Islet precursor cell (in vitro differentiated cells): ENCODE data around the gene MIB2.
A peak's percentile ranks its signal among the peaks of the same experiment; 100 is the strongest.

Experiments used
- DNase-seq: peaks from one replicate; pipeline ENCODE4 v3.0.0-alpha.2; 2018

MIB2 gene

DNA sequence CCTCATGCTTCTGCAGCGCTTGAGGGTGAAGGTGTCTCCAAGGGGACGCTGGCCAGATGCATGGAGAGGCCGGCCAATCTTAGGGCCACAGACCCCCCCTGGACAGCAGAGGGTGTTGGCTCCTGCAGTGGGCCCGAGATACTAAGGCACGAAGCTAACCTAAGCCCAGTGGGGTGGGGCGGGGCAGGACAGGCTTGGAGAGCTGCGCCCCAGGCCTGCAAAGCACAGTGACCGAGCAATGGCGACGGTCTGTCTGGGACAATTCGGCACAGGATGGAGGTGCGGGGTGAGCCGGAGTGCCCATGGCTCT, 16.6 kb upstream of the MIB2 start:
- no peak for DNase-seq

DNA sequence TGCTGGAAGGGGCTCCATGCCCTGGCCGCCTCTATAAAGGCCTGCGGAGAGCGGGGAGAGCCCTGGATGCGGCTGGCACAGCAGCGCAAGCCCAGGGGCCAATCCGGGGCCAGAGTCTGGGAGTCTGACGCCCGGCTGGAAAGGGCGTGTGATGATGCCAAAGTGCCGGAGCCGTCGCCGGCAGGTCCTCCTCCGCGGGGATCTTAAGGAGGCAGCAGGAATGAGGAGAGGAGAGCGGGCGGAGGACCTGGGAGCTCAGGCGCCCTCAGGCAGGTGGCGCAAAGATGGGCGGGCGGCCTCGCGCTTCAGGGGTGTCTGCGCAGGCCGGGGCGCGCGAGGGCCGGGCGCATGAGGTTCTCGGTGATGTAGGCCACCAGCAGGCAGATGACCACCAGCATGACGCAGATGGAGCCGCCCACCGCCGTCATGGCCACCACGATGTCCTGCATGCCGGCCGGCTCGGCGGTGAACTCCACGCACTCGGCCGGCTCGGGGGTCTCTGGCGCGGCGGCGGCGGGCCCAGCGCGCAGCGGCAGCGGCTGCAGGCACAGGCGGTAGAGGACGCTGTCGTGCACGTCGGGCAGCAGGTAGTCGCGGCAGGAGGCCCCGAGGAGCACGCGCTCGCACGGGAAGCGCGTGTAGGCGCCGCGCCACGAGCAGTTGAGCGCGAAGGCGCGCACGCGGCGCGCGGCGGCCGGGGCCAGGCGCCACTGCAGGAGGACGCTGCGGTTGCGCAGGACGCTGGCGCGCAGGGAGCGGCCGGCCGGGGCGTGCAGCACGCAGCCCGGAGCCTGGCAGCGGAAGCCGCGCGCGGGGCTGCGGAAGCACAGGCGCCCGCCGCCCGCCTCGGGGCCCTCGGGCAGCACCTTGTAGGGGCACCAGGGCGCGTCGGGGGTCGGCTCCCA, 16.0 kb upstream of the MIB2 start:
- peak; percentile 58 for DNase-seq

DNA sequence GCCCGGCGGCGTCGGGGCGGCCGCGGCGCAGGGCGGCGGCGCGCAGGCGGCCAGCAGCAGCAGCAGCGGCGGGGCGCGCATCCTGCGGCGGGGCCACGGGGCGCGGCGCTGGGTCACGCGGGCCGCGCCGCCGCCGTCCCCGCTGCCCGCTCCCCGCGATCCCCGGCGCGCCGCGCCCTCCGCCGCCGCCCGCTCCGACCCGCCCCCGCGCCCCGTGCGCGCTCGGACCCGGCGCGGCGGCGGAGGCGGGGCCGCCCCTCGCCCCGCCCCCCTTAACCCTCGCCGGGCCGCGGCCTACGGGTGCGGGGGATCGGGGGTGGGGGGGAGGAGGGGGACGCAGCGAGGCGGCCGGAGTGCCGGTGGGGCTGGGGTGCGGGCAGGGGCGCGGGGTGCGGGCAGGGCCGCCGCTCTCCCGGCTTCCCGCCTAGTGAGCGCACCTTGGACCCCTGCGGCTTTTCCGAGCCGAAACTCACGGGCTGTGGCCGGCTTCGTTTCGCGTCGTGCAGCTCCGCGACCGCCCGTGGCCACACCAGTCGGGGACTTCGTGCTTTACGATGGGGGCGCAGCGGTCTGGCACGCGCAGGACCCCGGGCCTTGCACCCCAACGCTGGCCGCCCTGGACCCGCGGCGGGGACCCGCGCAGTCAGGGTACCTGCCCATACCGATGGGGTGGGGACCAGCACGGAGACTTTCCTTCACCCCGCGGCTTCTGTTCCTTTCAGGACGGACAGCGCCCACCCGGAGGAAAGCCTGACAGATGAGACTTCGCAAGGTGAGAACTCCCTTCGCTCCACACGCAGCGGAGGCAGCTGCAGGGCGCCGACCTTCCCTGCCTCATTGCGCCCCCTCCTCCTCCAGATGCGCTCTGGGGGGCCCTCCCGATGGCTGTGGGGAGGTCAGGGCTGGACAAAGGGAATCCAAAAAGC, 15.1 kb upstream of the MIB2 start, which contains the start of gene FNDC10:
TSS of gene FNDC10 (minus strand) at position 201 of the 926 bp plus-strand sequence. CDS start at position 81, 120 bp downstream.
- peak; percentile 61 for DNase-seq

DNA sequence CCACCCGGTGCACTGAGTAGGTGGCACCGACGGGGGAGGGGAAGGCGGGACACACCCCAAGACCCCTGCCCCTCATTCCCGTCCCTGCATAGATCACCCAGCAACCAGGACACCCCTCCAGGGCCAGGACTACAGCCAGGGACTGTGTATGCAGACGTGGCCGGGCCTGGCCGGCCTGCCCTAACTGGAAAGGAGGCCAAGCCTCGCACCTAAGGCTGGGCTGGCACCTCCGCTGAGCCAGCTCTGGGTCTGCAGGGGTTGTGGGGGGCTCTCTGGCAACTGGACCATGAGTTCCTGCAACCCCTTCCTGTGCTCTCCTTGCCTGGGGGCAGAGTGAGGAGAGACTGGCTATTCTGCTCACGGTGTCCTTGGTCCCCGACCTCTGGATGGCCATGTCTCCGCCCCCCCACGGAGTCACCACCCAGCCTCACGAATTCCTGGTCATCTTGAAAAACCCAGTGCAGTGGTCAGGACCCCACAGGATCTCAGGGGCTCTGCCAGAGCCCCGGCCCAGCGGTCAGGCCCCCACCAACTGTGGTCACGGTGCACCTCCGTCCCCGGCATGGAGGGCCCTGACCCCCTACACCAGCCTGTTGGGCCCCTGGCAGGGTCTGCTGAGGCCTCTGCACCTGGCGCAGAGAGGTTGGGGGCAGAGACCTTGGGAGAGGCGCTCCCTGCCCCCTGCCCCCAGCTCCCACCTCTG, 14.3 kb upstream of the MIB2 start:
- no peak for DNase-seq

DNA sequence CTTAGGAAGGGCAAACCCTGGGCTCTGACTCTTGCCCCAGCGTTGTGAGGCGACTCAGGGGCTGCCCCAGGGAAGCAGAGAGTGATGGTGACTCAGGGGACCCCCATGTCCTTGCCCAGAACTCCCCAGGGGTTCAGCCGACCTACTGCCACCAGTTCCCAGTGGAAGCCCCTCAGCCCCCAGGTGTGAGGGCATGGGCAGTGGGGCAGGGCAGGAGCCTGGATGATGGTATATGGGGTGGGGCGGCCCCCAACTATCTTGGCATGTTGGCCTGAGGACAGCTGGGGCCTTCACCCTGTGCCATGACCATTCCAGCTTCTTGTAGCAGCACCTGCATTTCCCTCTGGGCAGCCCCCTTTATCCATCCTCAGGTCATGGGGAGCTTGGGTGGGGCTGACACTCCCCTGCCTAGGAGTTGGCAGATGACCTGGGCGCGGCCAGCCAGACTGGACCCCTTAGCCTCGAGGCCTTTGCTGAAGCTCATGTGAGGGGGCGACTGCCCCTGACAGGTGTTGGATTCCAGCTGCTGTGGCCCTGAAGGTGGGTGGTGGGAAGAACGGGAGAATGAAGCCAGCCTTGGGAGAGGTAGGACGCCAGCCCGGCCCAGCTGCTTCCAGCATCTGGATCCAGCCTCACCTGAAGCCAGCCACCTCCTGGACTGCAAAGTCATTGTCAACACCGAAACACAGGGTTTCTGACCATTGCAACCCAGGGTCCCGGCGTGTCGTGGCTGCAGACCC, 13.6 kb upstream of the MIB2 start:
- no peak for DNase-seq

DNA sequence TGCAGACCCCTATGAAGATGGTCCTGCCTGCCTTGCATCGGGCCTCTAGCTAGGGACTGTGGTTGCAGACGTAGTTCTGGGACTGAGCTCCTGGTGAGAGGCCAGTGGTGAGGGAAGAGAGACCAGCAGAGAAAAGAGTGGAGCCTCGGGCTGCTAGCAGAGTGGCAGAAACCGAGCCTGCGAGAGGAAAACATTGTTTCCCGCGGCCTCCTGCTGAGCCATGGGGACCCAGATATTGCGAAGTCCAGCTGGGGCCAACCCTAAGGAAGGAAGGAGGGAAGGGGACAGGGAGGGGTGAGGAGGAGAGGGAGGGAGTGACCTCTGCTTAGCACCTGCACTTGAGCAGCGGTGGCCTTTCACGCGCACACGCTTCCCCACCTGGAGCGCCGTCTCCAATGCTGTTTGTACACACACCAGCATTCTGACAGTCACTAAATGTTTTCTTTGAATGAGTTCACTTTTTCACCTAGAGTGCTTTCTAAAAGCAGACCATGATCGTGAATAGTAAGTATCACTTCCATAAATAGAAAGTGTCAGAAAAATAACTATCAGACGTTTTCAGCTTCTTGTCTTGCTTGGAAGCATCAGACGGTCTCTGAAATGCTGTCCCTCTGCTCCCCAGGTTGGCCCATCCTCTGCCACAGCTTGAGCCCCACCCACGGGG, 12.9 kb upstream of the MIB2 start:
- DNase-seq, result no peak

DNA sequence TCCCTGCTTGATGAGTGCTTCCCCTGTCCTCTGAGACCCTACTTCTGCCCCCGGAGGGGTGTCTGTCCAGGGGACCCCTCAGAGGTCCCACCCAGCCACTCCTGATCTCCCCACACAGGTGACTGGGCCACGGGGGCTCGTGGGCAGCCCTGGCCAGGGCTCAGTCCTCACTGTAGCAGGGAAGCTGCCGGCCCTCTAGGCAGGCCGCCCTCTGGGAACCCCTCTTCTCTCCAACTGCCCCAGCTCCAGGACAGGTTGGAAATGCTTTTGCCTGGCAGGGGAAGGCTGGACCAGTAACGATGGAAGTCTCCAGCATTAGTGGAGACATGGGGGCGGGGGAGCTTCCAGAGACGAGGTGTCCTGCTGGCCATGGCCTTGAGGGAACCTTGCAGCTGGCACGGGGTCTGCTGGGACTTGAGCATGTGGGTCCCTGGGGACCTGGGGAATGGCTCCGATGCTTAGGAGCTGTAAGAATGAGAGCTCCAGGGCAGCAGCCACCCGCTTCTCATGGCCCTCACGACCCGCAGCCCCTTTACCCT, 12.3 kb upstream of the MIB2 start:
- no peak for DNase-seq

DNA sequence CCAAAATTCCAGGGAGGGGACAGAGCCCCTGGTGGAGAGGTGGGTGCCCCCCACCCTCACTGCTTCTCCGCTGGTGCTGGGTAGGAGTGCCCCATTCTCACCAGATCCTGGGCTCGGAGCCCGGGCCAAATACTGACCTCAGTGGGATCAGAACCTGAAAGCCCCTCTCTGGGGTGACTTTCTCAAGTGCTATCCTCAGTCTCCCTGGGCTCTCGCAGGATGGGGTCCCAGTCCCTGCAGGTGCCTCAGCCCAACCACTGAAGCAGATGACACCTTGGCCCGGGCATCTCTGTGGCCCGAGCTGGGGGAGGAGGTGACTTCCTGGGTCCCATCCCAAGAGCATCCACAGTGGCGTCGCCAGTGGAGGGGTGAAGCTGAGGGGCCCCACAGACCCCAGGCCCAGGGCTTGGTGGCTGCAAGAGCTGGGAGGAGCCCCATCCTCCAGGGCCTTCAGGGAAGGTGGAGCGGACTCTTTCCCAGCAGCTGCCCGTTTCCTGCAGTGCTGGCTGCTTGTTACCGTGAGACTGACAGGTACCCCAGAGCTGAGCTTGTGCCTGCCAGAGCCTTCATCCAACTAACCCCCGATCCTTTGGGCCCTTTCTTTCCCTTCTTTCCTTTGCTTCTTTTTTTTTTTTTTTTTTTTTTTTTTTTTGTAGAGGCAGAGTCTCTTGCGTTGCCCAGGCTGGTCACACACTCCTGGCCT, 11.5 kb upstream of the MIB2 start:
- no peak for DNase-seq

DNA sequence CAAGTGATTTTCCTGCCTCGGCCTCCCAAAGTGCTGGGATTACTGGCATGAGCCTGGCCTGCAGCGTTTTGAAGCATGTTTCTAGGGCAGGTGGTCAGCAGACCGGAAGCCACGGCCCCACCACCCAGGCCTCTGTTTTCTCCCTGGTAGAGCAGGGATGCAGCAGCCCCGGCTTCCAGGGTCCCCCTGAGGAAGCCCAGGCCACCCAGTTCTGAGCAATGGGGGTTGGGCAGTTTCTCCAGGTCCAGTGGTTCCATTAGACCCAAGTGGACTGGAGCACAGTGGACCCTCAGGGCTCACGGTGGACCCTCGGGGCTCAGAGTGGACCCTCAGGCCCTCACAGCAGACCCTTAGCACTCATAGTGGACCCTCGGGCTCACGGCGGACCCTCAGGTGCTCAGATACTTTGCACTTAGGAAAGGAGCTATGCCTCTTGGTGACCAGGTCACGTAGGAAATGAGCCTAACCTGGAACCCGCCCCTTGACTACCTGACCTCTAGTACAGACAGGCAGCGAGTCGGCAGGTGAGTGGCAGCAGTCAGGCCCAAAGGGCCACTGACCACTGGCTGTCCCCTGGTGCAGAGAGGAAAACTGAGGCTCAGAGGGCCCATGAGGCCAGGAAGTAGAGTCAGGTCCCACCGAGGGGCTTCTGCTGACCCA, 10.8 kb upstream of the MIB2 start:
- no peak for DNase-seq

DNA sequence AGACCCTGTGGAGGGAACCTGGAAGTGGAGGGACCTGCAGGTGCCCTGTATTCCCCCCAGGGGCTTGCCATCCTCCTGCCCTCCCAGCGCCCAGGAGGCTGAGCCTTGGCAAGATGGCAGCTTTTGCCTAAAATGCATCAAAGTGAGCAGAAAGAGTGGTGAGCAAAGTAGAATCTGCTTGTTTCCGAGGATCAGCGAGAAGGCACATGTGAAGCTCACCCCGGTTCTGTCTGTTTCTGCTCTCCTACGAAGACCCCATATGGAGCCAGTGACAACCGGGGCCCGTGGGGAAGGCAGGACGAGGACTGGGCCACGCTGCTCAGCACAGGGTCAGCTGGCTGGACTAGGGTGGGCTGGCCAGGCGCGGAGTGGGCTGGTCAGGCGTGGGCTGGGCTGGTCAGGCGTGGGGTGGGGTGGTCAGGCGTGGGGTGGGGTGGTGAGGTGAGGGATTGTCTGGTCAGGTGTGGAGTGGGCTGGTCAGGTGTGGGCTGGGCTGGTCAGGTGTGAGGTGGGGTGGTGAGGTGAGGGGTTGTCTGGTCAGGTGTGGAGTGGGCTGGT, 10.2 kb upstream of the MIB2 start:
- DNase-seq, result no peak

DNA sequence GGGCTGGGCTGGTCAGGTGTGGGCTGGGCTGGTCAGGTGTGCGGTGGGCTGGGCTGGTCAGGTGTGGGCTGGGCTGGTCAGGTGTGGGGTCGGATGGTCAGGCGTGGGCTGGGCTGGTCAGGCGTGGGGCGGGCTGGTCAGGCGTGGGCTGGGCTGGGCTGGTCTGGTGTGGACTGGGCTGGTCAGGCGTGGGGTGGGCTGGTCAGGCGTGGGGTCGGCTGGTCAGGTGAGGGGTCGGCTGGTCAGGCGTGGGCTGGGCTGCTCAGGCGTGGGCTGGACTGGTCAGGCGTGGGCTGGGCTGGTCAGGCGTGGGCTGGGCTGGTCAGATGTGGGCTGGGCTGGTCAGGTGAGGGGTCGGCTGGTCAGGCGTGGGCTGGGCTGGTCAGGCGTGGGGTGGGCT, 9.6 kb upstream of the MIB2 start:
- DNase-seq, result no peak

DNA sequence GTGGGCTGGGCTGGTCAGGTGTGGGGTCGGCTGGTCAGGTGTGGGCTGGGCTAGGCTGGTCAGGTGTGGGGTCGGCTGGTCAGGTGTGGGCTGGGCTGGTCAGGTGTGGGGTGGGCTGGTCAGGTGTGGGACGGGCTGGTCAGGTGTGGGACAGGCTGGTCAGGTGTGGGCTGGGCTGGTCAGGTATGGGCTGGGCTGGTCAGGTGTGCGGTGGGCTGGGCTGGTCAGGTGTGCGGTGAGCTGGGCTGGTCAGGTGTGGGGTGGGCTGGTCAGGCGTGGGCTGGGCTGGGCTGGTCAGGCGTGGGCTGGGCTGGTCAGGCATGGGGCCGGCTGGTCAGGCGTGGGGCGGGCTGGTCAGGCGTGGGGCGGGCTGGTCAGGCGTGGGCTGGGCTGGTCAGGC, 9.1 kb upstream of the MIB2 start:
- DNase-seq, result no peak

DNA sequence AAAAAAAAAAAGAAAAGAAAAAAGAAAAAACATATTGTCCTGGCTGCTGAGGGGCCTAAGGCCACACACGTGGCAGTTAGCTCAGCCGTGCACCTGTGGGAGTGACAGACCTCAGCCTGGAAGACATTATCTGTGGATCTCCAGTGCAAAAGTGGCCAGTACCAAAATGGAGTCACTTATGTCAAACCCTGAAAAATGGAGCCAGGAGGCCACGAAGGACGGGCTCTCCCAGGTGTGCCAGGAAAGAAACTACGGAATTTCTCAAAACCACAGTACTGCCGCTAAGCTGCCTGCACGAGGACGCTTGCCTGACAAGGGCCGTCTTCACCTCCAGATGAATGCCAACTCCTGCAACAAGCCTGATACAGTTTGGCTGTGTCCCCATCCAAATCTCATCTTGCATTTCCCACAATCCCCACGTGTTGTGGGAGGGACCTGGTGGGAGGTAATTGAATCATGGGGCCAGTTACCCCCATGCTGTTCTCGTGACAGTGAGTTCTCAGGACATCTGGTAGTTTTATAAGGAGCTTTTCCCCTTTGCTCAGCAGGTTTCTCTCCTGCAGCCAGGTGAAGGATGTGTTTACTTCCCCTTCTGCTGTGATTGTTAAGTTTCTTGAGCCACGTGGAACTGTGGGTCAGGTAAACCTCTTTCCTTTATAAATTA, 5.3 kb upstream of the MIB2 start:
- DNase-seq, result no peak

DNA sequence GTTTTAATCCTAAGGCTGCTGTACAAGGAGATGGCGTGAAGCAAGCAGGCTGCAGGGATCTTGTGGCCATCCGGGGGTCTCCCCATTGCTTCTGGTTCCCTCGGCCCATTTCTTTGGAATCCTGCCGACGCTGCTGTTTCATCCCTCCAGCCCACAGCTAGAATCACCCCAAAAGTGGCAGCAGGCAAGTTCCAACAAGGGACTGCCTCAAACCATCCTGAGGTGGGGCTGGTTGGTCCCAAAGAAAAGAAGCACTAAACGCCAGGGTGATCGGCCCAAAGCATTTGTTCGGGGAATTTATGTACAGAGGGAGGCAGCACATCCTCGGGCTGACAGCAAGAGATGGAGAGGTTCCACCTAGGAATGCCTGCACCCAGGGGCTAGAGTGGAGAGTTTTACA, 4.5 kb upstream of the MIB2 start:
- DNase-seq, result no peak

DNA sequence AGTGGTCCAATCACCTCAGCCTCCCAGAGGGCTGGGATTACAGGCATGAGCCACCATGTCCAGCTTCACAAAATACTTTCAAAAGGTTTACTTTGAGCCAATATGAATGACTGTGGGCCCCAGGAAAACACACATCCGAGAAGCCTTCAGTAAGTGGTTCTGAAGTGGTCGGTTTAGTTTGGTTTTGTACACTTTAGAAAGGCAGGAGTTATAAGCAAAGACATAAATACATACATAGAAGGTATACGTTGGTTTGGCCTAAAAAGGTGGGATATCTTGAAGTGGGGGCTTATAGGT, 3.2 kb upstream of the MIB2 start:
- no peak for DNase-seq

DNA sequence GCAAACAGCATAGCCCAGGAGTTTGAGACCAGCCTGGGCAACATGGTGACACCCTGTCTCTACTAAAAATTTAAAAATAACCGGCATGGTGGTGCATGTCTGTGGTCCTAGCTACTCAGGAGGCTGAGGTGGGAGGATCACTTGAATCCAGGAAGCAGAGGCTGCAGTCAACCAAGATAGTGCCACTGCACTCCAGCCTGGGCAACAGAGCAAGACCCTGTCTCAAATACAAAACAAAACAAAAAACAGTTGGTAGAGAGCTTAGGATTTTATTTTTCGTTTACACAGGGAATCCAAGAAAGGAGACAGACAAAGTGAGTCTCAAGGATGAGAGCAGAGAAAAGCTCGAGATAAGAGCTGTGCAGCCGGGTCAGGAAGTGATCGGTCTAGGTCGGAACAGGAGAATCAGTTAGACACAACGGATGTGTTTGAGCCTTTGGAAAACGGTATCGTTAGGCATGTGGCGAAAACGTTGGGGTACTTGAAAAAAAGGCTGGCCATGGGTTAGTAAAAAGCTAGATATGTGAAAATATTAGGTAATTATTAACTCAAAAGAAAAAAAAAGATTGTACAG, 1.7 kb upstream of the MIB2 start:
- DNase-seq, result no peak

DNA sequence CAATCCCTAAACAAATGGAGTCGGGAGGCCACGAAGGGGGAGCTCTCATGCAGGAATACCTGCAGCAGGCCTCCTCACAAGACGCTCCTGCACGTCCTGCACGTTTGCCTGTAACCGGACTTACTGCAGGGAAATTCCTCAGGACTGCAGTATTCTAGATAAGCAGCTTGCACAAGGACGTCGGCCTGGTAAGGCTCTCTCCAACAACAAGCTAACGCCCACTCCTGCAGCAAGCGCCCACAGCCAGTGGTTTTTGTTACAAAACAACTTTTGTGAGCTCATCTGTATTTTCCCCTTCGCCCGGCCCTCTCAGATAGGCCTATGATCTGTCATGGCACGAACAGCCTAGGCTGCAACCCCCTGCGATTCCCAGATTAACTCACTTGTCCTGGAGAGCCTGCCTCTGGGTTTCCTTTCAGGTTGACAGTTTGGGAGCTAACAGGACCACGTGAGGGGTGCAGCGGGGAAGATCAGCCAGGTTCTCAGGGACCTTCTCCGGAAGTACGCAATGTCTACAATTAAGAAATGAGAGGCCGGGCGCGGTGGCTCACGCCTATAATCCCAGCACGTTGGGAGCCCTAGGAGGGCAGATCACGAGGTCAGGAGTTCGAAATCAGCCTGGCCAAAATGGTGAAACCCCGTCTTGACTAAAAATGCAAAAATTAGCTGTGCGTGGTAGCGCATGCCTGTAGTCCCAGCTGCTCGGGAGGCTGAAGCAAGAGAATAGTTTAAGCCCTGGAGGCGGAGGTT, 921 bp upstream of the MIB2 start:
- DNase-seq, result no peak

DNA sequence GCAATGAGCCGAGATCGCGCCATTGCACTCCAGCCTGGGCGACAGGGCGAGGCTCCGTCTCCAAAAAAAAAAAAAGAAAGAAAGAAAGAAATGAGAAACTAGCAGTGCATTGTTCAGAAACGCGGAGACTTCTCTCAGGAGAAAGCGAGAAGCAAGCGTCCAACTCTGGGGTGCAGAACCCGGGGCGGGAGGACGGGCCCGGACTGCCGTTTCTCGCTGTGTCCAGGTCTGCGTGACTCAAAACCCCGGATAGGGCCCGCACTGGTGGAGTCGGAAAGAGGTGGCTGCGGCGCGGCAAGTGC, 395 bp upstream of the MIB2 start:
- no peak for DNase-seq
